ENCODE results near the gene KIF5C.

DNA sequence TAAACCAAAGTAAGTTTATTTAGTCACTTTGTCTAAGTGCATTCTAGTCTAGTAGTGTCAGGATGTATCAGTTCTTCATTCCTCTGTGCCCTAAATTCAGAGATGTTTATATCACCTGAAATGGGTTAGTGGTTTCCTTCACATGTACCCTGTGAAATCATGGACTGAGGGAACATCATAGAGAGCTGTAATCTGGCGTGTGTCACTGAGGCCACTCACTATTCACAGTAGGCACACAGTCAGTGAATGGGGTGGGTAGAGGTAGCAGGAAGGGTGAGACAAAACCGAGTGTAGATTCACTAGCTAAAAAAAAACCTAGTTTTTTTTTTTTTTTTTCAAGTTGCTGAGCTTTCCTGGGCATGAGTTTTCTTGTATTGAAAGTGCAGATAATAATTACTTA lies 5.6 kb downstream of the KIF5C start:
- TF ChIP-seq EZH2 (IDR thresholded peaks at IDR 0.05; ENCODE audit: borderline replicate concordance, low read depth, low read length, severe bottlenecking) (no peak), CTCF (IDR thresholded peaks at IDR 0.05; ENCODE audit: borderline replicate concordance, extremely low read depth, low read length, poor library complexity, severe bottlenecking) (no peak)
